Vagina (tissue), 2 donors: ENCODE data around the gene DNAI7.

Source experiments
- POLR2A ChIP-seq, 2 donors: fragments of 450-650 bp; IDR thresholded peaks; one replicate each; pipeline ENCODE4 v1.6.1; 2017; ENCODE audit warnings: antibody characterized with exemption in 2 of 2, mild to moderate bottlenecking in 2 of 2, moderate library complexity in 2 of 2
- POLR2AphosphoS5 ChIP-seq, 2 donors: sonication (generic); formaldehyde crosslinking; IDR thresholded peaks; one replicate each; pipeline ENCODE4 v1.9.0; 2017; ENCODE audit warnings: antibody characterized with exemption in 2 of 2, mild to moderate bottlenecking in 2 of 2, low read depth in 1 of 2; ENCODE audit not compliant: insufficient read depth in 1 of 2
- TF ChIP-seq, protein P1 (sequence below), 3 experiments: fragments of 450-650 bp in 2 of 3; fragments of 200-600 bp in 1 of 3; sonication (generic) in 1 of 3; IDR thresholded peaks; one replicate each; pipeline ENCODE4 v1.5.1; 2017 to 2019; ENCODE audit warnings: antibody characterized with exemption in 3 of 3, mild to moderate bottlenecking in 2 of 3, moderate library complexity in 2 of 3

GRCh38 chr12:25156061-25156460 lies 38.9 kb downstream of the DNAI7 start:
- TF ChIP-seq, protein P1, sequence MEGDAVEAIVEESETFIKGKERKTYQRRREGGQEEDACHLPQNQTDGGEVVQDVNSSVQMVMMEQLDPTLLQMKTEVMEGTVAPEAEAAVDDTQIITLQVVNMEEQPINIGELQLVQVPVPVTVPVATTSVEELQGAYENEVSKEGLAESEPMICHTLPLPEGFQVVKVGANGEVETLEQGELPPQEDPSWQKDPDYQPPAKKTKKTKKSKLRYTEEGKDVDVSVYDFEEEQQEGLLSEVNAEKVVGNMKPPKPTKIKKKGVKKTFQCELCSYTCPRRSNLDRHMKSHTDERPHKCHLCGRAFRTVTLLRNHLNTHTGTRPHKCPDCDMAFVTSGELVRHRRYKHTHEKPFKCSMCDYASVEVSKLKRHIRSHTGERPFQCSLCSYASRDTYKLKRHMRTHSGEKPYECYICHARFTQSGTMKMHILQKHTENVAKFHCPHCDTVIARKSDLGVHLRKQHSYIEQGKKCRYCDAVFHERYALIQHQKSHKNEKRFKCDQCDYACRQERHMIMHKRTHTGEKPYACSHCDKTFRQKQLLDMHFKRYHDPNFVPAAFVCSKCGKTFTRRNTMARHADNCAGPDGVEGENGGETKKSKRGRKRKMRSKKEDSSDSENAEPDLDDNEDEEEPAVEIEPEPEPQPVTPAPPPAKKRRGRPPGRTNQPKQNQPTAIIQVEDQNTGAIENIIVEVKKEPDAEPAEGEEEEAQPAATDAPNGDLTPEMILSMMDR (IDR thresholded peaks at IDR 0.05) = no peak
- TF ChIP-seq POLR2AphosphoS5 (IDR thresholded peaks at IDR 0.05; ENCODE audit: insufficient read depth in 1 of 2, low read depth in 1 of 2) (no peak), POLR2A (IDR thresholded peaks at IDR 0.05) (no peak)
